CD4-positive, alpha-beta T cell (primary cell): ENCODE results near the gene NR1H3. TPM values are rescaled to one million over a fixed set of nuclear protein-coding genes. Genes with fewer than 3 reads are reported as not detected.

Source experiments
- ATAC-seq: fragments of 200-7000 bp; cut with Tn5 transposase; one replicate; pipeline ENCODE4 v1.10.0; 2022; ENCODE audit warnings: mild to moderate bottlenecking; ENCODE audit not compliant: poor library complexity
- CTCF ChIA-PET: fragments of 350-600 bp; sonication (Branson Sonifier 250); formaldehyde crosslinking; loops from one replicate; lab custom pipeline; 2021; ENCODE audit warnings: antibody characterized with exemption, inconsistent platforms; lab: Charles Lee
- POLR2A ChIA-PET: fragments of 350-600 bp; sonication (Branson Sonifier 250); formaldehyde crosslinking; loops from one replicate; lab custom pipeline; 2021; ENCODE audit warnings: antibody characterized with exemption, inconsistent platforms; lab: Charles Lee
- DNase-seq, 14 experiments: peaks; one replicate each; pipeline ENCODE4 v3.0.0-alpha.2; 2013 to 2020; ENCODE audit warnings: mixed read lengths in 2 of 14
- H3K27ac ChIP-seq, 2 donors: one replicate each; pipeline versions ENCODE4 v1.5.1 to v1.7.0; 2013; ENCODE audit warnings: low read length in 2 of 2, low read depth in 1 of 2, mild to moderate bottlenecking in 1 of 2
- H3K27me3 ChIP-seq, 2 experiments: 1 replicate in 1 of 2; 2 replicates in 1 of 2; pipeline versions ENCODE4 v1.6.1 to v1.7.0; 2013; ENCODE audit warnings: low read length in 2 of 2, control low read depth in 1 of 2, mild to moderate bottlenecking in 1 of 2, moderate library complexity in 1 of 2; ENCODE audit not compliant: insufficient read depth in 2 of 2, control insufficient read depth in 1 of 2
- H3K36me3 ChIP-seq: one replicate; pipeline ENCODE4 v1.6.1; 2013; ENCODE audit warnings: low read length, control low read depth; ENCODE audit not compliant: insufficient read depth
- H3K4me1 ChIP-seq: one replicate; pipeline ENCODE4 v1.6.1; 2013; ENCODE audit warnings: low read length, control low read depth; ENCODE audit not compliant: insufficient read depth
- H3K4me3 ChIP-seq: one replicate; pipeline ENCODE4 v1.5.1; 2013; ENCODE audit warnings: mild to moderate bottlenecking, low read length, moderate library complexity
- H3K9me3 ChIP-seq, 2 experiments: 1 replicate in 1 of 2; 2 replicates in 1 of 2; pipeline versions ENCODE4 v1.6.1 to v1.7.0; 2013; ENCODE audit warnings: low read length in 2 of 2, mild to moderate bottlenecking in 2 of 2, control low read depth in 1 of 2, moderate library complexity in 1 of 2; ENCODE audit not compliant: control insufficient read depth in 1 of 2, insufficient read depth in 1 of 2
- H3K27ac Mint-ChIP-seq: one replicate; pipeline ENCODE4 v1.8.0; 2020; ENCODE audit warnings: mixed read lengths
- H3K27me3 Mint-ChIP-seq: one replicate; pipeline ENCODE4 v1.8.0; 2021; ENCODE audit warnings: mixed read lengths
- H3K36me3 Mint-ChIP-seq: one replicate; pipeline ENCODE4 v1.8.0; 2021; ENCODE audit warnings: low read depth, mixed read lengths
- H3K4me1 Mint-ChIP-seq: one replicate; pipeline ENCODE4 v1.8.0; 2021; ENCODE audit warnings: low read depth, mixed read lengths
- H3K4me3 Mint-ChIP-seq: one replicate; pipeline ENCODE4 v1.8.0; 2020; ENCODE audit warnings: mild to moderate bottlenecking, mixed read lengths
- H3K9me3 Mint-ChIP-seq: one replicate; pipeline ENCODE4 v1.8.0; 2020; ENCODE audit warnings: mixed read lengths
- CTCF ChIP-seq: fragments of 200-600 bp; IDR thresholded peaks from one replicate; pipeline ENCODE4 v1.8.0; 2022; ENCODE audit warnings: antibody characterized with exemption, mild to moderate bottlenecking
- intact Hi-C, 2 experiments: fragments of 100-400 bp; cut with DNase I in 1 of 2; cut with micrococcal nuclease in 1 of 2; formaldehyde crosslinking; loops; one replicate each; pipeline versions ENCODE4 v1.15.1 to v1.9.0; 2023 to 2025; cut with DNase I, micrococcal nuclease
- total RNA-seq, 174 experiments: library from RNA in 2 of 174; stranded (reverse) in 2 of 174; gene quantifications; one replicate each; pipeline ENCODE4 v1.2.3 and lab custom pipeline; 2021 to 2026

NR1H3 gene
- total RNA-seq, 2 experiments from 2014 or later, result 1.8 to 2.3 TPM

GRCh38 chr11:47278058-47278457, 20.3 kb downstream of the NR1H3 start:
- no peak overlapping the region for H3K4me3 ChIP-seq
- no peak overlapping the region for H3K27ac ChIP-seq
- H3K27me3 ChIP-seq, result no peaks in the 10 kb centered on the region
- no peaks in the 10 kb centered on the region for H3K4me1 ChIP-seq
- DNase-seq (no peak), ATAC-seq (no peak)
- H3K9me3 ChIP-seq, result no peaks in the 10 kb centered on the region
- no peak for TF ChIP-seq CTCF
- Mint-ChIP-seq H3K36me3 (peaks cover 93% of the 10 kb centered on the region), H3K4me1 (peaks cover 18% of the 10 kb centered on the region), H3K4me3 (no peak overlapping the region), H3K27ac (no peak overlapping the region), H3K27me3 (no peaks in the 10 kb centered on the region), H3K9me3 (no peaks in the 10 kb centered on the region)
- CTCF ChIA-PET, result no interaction called here
- POLR2A ChIA-PET, result no interaction called here
- H3K36me3 ChIP-seq, result peaks cover 90% of the 10 kb centered on the region
- intact Hi-C loops, result loop anchor here in 1 of 2 experiments (10.0 kb wide), 2 partner anchors 297 to 573 kb away; partner anchors contain the start of genes ARHGAP1, KBTBD4, NDUFS3 and ZNF408

- Mint-ChIP-seq H3K4me1 (peaks cover 13% of the 10 kb centered on the region), H3K27me3 (no peaks in the 10 kb centered on the region), H3K9me3 (no peaks in the 10 kb centered on the region), H3K4me3 (no peak overlapping the region), H3K27ac (no peak overlapping the region), H3K36me3 (peaks cover 97% of the 10 kb centered on the region)
- CTCF ChIA-PET, result no interaction called here
- H3K9me3 ChIP-seq, result no peaks in the 10 kb centered on the region
- ATAC-seq (no peak), DNase-seq (no peak)
- H3K27ac ChIP-seq, result no peak overlapping the region
- H3K27me3 ChIP-seq, result no peaks in the 10 kb centered on the region
- intact Hi-C loops, result loop anchor here in 1 of 2 experiments (10.0 kb wide), 2 partner anchors 296 to 574 kb away; partner anchors contain the start of genes ARHGAP1, KBTBD4, NDUFS3 and ZNF408
- POLR2A ChIA-PET, result no interaction called here
- H3K36me3 ChIP-seq, result peaks cover 93% of the 10 kb centered on the region
- no peaks in the 10 kb centered on the region for H3K4me1 ChIP-seq
- TF ChIP-seq CTCF, result no peak
- H3K4me3 ChIP-seq, result no peak overlapping the region
Measured at GRCh38 chr11:47278769-47279168, 21.0 kb downstream of the NR1H3 start.

- no peaks in the 10 kb centered on the region for H3K27me3 Mint-ChIP-seq
- CTCF ChIA-PET, result no interaction called here
- peaks cover 4% of the 10 kb centered on the region for H3K4me1 Mint-ChIP-seq
- H3K9me3 ChIP-seq, result no peaks in the 10 kb centered on the region
- ATAC-seq, result no peak
- H3K4me3 Mint-ChIP-seq, result no peak overlapping the region
- DNase-seq, result no peak
- no peaks in the 10 kb centered on the region for H3K27me3 ChIP-seq
- H3K9me3 Mint-ChIP-seq, result no peaks in the 10 kb centered on the region
- no peak overlapping the region for H3K27ac ChIP-seq
- no peak for TF ChIP-seq CTCF
- peaks cover 97% of the 10 kb centered on the region for H3K36me3 Mint-ChIP-seq
- H3K27ac Mint-ChIP-seq, result no peak overlapping the region
- intact Hi-C loops, result no loop called here
- no peaks in the 10 kb centered on the region for H3K4me1 ChIP-seq
- no peak overlapping the region for H3K4me3 ChIP-seq
- POLR2A ChIA-PET, result no interaction called here
- peaks cover 93% of the 10 kb centered on the region for H3K36me3 ChIP-seq
Measured at GRCh38 chr11:47280099-47280498, 22.3 kb downstream of the NR1H3 start.
